Uterus (tissue), 2 donors: ENCODE results near the gene CENPU.

Source experiments
- CTCF ChIP-seq, 4 experiments: fragments of 200-600 bp in 2 of 4; fragments of 450-650 bp in 2 of 4; sonication (generic) in 2 of 4; IDR thresholded peaks; one replicate each; pipeline ENCODE4 v1.5.1; 2016 to 2019; ENCODE audit warnings: antibody characterized with exemption in 4 of 4, mild to moderate bottlenecking in 2 of 4, moderate library complexity in 1 of 4
- POLR2A ChIP-seq, 2 donors: fragments of 450-650 bp; IDR thresholded peaks; one replicate each; pipeline ENCODE4 v1.6.1; 2016; ENCODE audit warnings: antibody characterized with exemption in 2 of 2, mild to moderate bottlenecking in 1 of 2, moderate library complexity in 1 of 2

DNA sequence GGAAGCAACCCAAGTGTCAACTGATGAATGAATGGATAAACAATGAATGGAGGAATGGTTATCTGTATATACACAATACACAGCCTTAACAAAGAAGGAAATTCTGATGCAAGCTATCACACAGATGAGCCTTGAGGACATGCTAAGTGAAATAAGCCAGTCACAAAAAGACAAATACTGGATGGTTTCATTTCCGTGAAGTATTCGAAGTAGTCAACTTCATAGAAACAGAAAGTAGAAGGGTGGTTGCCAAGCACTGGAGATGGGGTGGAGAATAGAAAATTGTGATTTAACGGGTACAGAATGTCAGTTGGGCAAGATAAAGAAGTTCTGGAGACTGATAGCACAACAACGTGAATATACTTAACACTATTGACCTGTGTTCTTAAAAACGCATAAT is 28.2 kb downstream of the CENPU start:
- TF ChIP-seq CTCF (IDR thresholded peaks at IDR 0.05) (no peak), POLR2A (IDR thresholded peaks at IDR 0.05) (no peak)
